ENCODE results near the gene HSF5. TPM values are rescaled to one million over a fixed set of nuclear protein-coding genes. Genes with fewer than 3 reads are reported as not detected.

HSF5 gene
- total RNA-seq, 2 experiments from 2014 or later = 1.6 to 1.7 TPM

DNA sequence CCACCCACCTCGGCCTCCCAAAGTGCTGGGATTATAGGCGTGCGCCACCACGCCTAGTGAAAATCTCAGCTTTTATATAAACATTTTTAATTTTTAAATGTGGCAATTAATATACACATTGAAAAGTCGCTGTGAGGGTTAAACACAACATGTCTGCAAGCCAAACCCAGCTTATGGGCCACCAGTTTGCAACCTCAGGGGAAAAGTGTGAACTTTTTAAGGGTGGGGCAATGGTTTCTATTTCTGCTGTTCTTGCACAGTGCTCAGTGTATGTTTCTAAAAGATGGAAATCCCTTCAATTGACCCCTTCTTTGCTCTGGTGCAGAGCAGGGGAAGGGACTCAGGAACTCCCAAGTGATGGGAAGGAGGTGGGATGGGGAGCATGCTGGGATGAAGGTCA lies 117.9 kb downstream of the HSF5 start:
- no peaks in the 10 kb centered on the region for H3K9me3 ChIP-seq (ENCODE audit: control insufficient read depth in 1 of 2, insufficient read depth in 1 of 2, low read length in 2 of 2)
- no peak overlapping the region for H3K4me3 ChIP-seq (ENCODE audit: low read length)
- no peaks in the 10 kb centered on the region for H3K36me3 ChIP-seq (ENCODE audit: insufficient read depth, low read length)
- TF ChIP-seq, protein P1, sequence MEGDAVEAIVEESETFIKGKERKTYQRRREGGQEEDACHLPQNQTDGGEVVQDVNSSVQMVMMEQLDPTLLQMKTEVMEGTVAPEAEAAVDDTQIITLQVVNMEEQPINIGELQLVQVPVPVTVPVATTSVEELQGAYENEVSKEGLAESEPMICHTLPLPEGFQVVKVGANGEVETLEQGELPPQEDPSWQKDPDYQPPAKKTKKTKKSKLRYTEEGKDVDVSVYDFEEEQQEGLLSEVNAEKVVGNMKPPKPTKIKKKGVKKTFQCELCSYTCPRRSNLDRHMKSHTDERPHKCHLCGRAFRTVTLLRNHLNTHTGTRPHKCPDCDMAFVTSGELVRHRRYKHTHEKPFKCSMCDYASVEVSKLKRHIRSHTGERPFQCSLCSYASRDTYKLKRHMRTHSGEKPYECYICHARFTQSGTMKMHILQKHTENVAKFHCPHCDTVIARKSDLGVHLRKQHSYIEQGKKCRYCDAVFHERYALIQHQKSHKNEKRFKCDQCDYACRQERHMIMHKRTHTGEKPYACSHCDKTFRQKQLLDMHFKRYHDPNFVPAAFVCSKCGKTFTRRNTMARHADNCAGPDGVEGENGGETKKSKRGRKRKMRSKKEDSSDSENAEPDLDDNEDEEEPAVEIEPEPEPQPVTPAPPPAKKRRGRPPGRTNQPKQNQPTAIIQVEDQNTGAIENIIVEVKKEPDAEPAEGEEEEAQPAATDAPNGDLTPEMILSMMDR (IDR thresholded peaks at IDR 0.05) = no peak
- H3K36me3 Mint-ChIP-seq (ENCODE audit: low read depth) = no peaks in the 10 kb centered on the region
- H3K4me3 Mint-ChIP-seq = no peak overlapping the region
- no peak for ATAC-seq (ENCODE audit: poor library complexity)
- peak in 1 of 14 experiments; percentile 16 for DNase-seq
- no peaks in the 10 kb centered on the region for H3K9me3 Mint-ChIP-seq
- no peaks in the 10 kb centered on the region for H3K27me3 ChIP-seq (ENCODE audit: control insufficient read depth in 1 of 2, insufficient read depth in 2 of 2, low read length in 2 of 2)
- no peaks in the 10 kb centered on the region for H3K27me3 Mint-ChIP-seq
- H3K27ac Mint-ChIP-seq = no peak overlapping the region
- ChIA-PET CTCF (interaction anchor here (0.7 kb wide), 1 partner anchor 129 kb away, joined by 3 read pairs; no protein-coding TSS in a partner anchor), POLR2A (interaction anchor here (1.1 kb wide), 1 partner anchor 16 kb away, joined by 4 read pairs; no protein-coding TSS in a partner anchor)
- no peak overlapping the region for H3K27ac ChIP-seq (ENCODE audit: low read depth in 1 of 2, low read length in 2 of 2)
- intact Hi-C loops (cut with DNase I, micrococcal nuclease) = no loop called here
- H3K4me1 ChIP-seq (ENCODE audit: insufficient read depth, low read length) = no peaks in the 10 kb centered on the region
- no peaks in the 10 kb centered on the region for H3K4me1 Mint-ChIP-seq (ENCODE audit: low read depth)

Other genes with a start within 250 kb of the HSF5 start
- not detected for gene LPO, start 249.8 kb downstream of the HSF5 start, total RNA-seq
- gene MPO, start 207.5 kb downstream of the HSF5 start, total RNA-seq = under 1 TPM in 1 of 2 experiments, not detected in 1; 0.77 TPM
- 10 to 100 TPM; 17.8 to 19.5 TPM for gene TSPOAP1, start 159.6 kb downstream of the HSF5 start, total RNA-seq
- 10 to 100 TPM; 46.5 to 47.0 TPM for gene SUPT4H1, start 136.2 kb downstream of the HSF5 start, total RNA-seq
- gene RNF43, start 70.9 kb downstream of the HSF5 start, total RNA-seq = 1 to 10 TPM in 1 of 2 experiments, under 1 TPM in 1; 0.69 to 1.9 TPM
- gene MTMR4, start 26.2 kb upstream of the HSF5 start, total RNA-seq = 10 to 100 TPM; 28.8 to 30.0 TPM
- under 1 TPM; 0.47 to 0.66 TPM for gene TEX14, start 203.6 kb upstream of the HSF5 start, total RNA-seq
- gene RAD51C, start 204.2 kb upstream of the HSF5 start, total RNA-seq = 10 to 100 TPM; 10.4 to 11.6 TPM